GM19043 (cell line): Measurements from ENCODE around the gene PIR.

ENCODE experiments used
- ATAC-seq: cut with Tn5 transposase; IDR thresholded peaks from one replicate; pipeline ENCODE4 v1.9.1; 2021; ENCODE audit warnings: low read depth; ENCODE audit not compliant: unreplicated experiment

Gene PIR

DNA sequence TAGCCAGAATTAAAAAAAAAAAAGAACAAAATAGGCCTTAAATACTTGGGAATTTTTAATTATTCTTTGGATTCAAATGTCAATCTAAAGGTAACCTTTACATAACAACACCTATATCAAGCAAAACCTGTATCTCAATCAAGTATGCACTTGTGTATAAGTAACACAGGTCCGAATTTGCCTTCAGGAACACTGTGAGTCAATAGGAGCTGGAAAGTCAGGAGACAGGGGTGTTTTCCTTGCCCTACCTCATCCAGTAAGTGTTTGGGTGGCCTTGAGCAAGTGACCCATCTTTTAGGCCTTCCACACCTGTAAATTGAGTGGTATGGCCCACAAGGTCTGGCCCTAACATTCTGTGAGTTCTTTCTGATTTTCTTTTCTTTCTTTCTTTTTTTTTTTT, 68.1 kb downstream of the PIR start:
- no peak for ATAC-seq

DNA sequence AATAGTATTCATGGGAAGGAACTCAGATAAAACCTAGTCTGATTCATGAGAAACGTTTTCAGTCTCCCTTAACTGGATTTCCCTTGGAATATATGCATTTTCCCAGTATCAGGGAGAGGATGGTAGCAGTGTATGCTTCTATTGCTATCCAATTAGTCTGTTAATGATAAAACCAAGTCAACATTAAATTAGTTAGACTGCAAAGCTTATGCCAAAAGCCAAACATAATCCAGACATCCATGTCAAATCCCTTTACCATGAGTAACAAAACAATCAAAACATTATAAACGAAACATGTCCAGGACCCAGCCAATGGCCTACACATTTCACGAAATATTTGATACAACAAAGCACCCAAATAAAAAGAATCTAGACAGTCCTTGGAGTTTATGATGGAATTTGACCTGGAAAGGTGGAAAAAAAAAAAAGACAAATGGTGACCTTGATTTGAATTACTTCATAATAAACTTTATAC, 74.4 kb downstream of the PIR start:
- no peak for ATAC-seq

DNA sequence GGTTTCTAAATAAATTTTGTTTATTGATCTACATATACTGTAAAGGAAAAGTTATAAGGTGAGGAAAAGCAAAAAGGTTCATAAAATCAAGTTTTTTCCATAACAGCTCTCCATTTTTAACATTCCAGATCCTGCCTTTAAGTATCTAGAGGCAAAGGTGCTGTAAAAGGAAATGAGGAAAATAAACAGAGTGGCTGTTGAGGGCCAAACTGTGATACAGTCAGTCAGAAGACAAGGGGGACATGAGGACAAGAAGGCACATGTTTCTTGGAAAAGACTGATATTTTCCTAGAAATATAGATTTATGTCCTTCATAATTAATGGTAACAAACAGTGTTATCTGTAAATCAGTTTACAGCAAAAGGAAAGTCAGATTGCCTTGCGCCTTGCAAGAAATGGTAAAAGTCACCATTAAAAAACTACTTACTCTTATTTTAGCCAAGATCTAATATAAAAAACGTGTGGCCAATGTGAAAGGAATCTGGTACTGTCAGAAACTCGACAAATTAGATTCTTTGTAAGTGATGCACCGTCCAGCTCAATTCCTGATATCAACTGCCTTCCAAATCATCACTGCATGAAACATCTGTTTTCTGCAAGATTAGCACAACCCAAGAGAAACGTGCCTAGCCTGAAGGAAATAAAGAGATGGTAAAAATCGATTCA, 75.0 kb downstream of the PIR start:
- no peak for ATAC-seq

DNA sequence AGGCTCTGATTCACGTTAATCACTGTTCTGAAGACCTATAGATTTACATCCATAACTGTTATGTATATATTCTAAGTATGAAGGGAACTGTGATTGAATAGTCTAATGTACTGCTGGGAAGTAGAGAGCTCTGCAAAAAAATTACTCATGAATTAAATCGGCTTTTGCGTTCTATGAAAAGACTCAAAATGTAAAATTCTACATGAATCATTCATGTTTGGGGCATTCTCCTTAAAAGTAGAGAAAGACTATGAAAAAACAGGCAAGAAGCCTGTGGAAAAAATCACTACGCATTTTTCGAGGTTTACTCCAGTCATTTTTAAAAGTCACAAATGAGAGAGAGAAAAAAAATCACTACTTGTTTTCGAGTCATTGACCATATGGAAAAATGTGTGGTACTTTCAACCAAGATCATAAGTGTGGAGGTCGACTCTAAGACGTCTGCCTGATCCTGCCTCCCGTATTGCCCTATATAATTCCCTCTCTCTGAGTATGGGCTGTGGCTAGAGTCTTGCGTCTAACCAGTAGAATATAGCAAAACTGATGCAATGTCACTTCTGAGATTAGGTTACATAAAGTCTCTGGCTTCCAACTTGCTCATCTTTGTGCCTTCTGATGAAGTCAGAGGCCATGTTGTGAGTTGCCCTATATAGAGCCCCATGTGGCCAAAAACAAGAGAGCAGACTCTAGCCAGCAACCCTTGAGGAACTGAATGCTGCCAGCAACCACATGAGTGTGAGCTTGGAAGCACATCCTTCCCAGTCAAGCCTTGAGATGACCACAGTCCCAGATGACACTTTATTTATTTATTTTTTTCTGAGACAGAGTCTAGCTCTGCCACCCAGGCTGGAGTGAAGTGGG, 76.8 kb downstream of the PIR start:
- ATAC-seq = no peak

DNA sequence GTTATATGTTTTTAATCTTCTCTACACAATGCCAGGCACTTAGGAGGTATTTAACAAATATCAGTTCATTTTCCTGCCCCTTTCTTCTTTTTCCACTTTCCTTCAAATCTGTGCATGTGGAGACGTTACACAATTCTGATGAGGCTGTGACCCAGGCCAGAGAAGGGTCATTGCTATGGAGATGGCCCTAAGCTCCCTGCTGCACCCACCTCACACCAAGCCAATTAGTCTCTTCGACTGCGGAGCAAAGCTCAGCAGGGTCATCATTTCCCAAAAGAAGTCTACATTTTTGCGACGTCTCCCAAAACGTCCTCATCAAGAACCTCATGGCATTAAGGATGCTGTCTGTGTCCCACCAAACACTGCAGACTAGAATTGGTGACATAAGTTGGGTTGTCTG, 80.0 kb downstream of the PIR start:
- no peak for ATAC-seq

DNA sequence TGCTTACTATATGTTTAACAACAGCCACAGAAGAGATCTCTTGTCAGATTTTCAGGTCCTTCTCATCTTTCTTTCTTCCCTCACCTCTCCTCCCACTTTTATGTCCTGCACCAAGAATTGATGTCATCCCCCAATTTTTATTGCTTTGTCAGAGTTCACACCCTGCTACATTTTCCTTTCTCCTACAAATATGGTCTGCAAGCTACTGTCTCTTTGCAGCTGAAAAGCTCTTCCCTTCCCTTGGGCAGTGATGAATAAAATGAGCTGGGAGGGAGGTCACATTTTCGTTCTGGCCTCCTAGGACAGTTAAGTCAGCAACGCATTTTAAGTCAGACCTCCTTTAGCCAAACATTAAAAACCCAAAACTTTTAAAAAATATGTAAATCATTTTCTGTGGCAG, 82.2 kb downstream of the PIR start:
- no peak for ATAC-seq

DNA sequence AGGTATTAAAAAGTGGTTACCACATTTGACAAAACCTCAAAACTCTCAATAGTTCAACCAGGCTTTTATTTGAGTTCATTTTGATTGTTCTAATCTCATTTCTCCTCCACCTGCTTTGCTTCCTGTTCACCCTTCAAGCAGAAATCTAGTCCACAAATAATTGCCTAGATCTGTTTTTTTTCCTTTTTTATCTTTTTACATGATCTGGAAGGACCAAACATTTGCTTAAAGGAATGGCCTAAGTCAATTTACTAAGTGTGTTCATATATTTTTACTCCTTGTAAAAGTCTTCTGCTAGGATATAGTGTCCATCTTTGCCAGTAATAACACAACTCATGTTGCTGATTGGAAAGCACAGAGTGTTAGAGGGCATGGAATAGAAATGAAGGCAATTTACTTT, 82.7 kb downstream of the PIR start:
- no peak for ATAC-seq

DNA sequence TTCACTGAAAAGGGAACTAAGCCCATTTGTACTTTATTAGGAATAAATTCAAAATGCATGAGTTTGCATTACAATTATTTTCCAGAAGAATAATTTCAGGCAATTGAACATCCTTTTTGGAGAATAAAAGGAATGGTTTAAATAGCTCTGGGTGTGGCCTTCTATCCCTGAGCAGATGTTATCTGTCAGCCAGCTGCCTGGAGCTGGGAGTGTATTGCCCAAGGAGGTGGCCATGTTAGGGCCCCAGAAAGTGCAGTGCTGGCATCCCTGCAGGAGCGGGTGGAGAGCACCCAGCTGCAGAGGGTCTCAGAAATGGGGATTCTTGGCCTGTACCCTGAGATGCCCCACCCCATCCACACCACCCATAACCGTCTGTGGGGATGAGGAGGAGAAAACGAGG, 87.3 kb downstream of the PIR start:
- no peak for ATAC-seq

DNA sequence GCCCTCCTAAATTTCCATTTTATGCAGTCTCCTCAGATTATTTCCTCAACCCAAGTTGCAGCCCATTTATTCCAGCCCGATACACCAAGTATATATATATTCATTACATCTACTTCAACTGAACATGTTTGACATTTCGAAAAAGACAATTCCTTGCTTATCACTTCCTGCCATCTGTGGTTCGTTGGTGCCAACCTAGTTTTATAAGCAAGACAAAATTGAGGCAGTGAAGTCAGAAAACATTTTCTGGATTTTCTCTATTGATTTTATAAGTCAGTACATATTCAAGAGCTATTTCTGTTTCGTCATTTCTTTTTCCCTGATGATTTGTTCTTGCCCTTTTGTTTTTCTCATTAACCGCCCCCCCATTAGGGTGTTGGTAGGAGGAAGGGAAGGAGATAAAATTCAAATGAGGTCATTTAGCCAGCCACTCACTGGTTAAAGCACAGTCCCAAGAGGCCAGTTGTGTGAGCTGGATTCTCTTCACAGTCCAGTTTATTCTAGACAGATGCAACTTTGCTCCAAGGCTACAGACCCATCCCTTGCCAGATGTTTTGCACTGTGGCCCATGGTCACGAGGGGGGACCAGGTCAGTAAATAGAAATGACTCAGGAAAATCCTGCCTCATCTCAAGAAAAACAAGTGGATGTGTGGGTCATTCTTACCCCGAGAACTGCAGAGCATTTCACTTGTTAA, 88.6 kb downstream of the PIR start:
- no peak for ATAC-seq

DNA sequence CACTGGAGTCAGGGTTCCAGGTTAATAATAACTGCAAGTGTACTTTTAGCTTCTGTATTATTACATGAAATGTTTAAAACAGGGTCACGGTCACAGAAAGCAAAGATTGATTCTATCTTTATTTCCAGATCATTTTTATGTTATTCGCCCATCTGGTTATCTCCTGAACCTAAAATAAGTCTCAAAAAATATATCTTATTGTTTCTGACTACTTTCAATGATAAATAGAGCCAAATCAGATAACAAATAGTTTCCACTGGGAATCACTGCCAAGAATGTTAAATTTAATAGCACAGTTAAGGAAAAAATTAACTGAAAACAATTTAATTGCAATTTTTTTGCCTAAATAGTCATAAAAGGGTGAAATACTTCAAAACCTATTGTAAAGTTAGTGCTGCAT, 91.8 kb downstream of the PIR start:
- no peak for ATAC-seq

DNA sequence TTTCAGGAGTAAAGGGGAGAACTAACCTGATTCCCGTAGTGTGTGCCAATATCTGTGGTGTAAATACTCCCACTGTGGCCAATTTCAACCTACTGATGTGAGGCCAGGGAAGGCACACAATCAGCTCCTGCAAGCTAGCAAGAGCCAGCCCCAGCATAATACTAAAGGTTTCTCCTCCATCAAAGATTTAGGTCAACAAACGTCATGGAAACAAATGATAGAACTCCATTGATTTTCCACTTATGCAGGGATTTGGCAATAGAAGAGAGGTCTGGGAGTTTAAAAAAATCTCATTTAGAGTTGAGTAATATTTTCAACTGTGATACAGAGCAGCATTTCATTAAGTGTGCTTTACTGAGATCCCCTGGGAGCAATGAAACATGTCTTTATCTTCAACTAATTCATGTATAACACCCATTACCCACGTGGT, 93.2 kb downstream of the PIR start:
- no peak for ATAC-seq

DNA sequence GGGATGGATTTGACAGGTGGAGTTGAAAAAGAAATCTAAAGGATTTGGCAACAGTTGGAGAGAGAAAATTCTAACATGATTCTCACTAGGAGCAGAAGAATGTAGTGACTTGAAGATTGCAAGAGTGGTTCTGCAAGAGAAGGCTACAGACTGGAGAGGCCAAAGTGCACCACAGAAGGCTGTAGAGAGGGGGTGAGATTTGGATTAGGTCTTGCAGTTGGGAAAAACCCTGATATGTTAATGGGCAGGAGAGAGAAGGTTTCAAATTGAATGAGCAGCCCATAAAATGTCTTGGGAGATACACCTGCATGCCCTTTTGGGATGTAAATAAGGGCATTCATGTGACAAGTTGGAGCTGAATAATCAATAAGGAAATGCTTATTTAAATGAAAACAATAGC, 94.3 kb downstream of the PIR start:
- ATAC-seq = no peak

DNA sequence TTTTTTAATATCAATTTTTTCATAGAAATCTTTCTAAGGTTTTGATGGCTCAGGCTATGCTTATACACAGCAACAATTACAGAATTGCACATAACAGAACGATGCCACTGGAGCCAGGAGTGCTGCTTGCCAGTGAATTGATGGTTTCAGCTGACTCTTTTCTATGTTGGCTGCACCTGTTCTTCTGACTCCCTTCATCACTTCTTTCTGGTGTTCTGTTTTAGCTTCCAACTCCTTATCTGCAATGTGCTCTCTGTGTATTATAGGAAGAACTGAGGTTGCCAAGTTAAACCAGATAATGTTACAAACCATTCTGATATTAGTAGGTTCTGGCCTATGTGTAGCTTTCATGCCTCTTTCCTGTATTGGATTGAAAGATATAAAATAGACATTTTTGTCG, 97.3 kb downstream of the PIR start:
- no peak for ATAC-seq

DNA sequence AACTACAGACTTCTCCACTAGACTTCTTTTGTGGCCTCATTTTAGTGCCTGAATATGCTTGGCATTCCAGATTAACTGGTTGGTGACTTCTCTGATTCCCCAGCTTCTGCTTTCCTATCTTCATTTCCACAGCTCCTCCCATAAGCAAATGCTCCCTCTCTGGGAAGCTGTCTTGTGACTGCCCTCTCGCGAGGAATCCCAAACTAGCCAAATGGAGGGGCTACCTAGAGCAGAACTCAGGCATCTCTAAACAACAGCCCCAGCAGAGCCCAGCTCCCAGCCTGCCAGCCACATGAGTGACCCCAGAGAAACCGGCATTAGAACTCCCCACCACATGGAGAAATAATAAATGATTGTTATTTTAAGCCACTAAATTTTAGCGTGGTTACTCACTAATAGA, 101.3 kb downstream of the PIR start:
- no peak for ATAC-seq

DNA sequence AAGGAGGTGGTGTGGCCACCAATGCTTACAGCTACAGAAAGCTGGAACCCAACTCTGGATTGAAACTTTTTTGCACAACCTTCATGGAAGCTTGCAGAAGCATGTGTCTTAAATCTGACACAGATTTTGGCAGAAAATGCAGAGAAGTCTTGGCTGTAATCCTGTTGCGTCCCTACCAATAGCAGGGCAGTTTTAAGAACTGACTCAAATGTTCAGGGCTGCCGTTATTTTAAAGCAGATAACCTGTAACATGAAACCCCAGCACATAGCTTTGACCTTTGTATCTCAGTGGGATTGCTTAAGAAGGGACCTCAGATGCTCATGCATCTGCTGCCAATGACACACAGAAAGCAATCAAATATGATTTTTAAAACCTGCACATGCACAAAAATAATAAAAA, 108.8 kb downstream of the PIR start, which contains the start of gene VEGFD:
VEGFD (minus strand) TSS at position 110 of the 400 bp plus-strand sequence. CDS start 467 bp downstream, outside the sequence.
- ATAC-seq = no peak

DNA sequence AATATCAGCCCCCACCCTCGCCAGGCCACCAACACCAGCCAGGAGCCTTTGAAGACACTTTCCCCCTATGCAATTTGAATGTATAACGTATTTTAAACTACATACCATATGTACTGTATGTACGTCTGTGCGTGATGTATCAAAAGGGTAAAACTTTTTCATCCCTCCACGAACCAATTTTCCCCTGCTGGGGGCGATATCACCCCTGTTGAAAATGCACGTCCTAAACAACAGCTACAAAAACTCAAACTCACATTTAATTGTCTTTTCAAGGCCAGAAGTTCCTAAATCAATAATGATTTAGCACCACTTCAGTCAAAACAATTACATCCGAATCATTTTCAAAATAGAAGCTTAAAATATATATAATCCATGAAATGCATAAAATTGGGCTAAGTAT, 110.3 kb downstream of the PIR start:
- ATAC-seq = no peak

DNA sequence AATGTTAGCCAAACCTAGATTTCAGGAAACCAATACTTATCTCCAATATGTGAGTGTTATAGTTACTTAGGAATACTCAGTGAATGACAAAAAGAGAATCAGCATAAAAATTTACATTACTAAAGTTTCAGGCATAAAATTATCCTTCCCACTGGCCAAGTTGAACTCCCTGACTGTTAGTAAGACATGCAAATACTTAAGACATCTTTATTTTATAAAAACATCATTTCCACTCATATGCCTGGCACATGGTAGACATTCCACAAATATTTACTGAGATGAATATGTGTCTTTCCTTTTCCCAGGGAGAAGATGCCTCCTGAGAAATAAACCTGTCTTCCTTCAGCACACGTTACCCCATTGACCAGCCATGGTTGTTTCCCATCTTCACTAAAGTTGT, 116.2 kb downstream of the PIR start:
- no peak for ATAC-seq

DNA sequence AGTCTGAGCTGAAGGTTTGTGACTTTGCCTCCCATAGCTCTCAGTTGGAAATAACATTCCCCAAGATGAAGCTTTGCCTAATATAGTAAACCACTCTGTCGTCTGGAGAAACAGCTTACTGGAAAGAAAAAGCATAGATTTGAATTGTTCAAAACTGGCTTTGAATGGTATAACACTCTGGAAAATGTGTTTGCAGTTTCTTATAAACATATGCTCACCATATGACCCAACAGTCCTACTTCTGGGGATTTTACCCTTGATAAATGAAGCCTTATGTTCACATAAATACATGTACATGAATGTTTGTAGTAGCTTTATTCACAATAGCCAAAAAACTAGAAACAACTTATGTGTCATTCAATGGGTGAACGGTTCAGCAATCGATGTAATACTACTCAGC, 119.2 kb downstream of the PIR start:
- no peak for ATAC-seq

DNA sequence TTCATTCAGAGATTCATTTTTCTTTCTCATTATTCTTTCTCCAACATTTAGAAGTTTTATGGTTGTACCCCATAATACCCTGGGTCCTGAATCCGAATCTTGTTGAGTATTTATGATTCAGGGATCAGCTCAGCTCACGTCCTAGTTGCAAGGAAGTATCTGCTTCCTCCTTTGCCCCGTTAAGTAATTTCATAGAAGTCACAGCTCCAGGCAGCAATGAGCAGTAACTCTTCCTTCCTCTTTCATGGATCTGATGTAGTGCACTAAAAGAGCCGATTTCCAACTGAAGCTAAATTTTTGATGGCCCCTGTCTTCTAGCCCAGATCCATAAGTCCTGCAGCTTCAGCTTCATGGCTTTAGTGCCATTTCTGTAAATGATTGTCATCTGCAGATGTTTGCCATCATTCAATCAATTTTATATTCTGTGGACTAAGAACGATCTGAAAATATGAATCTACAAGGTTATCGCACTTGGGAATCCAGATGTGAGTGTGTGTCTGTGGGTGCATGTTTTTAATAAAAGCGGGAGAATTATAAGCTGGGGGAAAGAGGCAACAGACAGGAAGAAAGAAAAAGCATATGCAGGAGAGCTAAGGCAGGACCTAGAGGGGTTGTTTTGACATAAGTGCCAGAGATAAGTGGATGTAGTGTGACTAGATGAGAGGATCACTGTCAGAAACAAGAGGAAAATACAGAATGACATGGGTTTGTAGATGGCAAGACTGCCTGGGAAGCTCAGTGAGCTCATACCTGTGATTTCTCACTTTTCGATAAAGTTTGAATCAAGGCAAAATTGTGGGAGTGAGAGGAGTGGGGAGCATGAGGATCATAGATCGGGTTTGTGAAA, 126.4 kb downstream of the PIR start:
- no peak for ATAC-seq

DNA sequence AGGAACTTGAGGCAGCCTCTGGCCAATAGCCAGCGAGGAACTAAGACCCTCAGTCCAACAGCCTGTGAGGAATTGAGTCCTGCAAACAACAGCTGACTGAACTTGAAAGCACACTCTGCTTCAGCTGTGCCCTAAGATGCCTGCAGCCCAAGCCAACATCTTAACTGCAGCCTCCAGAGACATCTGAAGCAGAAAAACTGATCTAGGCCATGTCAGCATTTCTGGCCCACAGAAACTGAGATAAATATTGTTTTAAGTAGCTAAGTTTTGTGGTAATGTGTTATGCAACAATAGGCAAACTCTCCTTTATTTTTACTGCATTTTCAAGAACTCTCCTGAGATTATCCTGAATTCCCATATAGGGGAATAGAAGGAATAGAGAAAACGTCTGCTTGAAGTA, 133.4 kb downstream of the PIR start:
- ATAC-seq = no peak
